ENCODE data around the gene CAMSAP2. TPM values are rescaled to one million over a fixed set of nuclear protein-coding genes. Genes with fewer than 3 reads are reported as not detected.

CAMSAP2 gene
- total RNA-seq, 6 experiments from 2014 or later: 30.2 to 35.6 (median 33.3) TPM

GRCh38 chr1:200909757-200910239, 171.1 kb downstream of the CAMSAP2 start:
- TF ChIP-seq, protein P1, sequence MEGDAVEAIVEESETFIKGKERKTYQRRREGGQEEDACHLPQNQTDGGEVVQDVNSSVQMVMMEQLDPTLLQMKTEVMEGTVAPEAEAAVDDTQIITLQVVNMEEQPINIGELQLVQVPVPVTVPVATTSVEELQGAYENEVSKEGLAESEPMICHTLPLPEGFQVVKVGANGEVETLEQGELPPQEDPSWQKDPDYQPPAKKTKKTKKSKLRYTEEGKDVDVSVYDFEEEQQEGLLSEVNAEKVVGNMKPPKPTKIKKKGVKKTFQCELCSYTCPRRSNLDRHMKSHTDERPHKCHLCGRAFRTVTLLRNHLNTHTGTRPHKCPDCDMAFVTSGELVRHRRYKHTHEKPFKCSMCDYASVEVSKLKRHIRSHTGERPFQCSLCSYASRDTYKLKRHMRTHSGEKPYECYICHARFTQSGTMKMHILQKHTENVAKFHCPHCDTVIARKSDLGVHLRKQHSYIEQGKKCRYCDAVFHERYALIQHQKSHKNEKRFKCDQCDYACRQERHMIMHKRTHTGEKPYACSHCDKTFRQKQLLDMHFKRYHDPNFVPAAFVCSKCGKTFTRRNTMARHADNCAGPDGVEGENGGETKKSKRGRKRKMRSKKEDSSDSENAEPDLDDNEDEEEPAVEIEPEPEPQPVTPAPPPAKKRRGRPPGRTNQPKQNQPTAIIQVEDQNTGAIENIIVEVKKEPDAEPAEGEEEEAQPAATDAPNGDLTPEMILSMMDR (IDR thresholded peaks at IDR 0.05): no peak
- Mint-ChIP-seq H3K9me3 (no peaks in the 10 kb centered on the region), H3K27ac (no peak overlapping the region), H3K4me3 (no peak overlapping the region), H3K4me1 (ENCODE audit: low read depth) (no peaks in the 10 kb centered on the region), H3K36me3 (ENCODE audit: low read depth) (no peaks in the 10 kb centered on the region), H3K27me3 (ENCODE audit: insufficient read depth) (peaks cover 15% of the 10 kb centered on the region)
- DNase-seq: no peak

Other genes with a start within 250 kb of the CAMSAP2 start
- gene KIF14, start 118.1 kb upstream of the CAMSAP2 start, total RNA-seq (2021; fragmentation: NEBNext Ultra II Directional; extraction: Animal tissue kit (Norgen Biotek cat#: 25700)): 10 to 100 TPM in 5 of 6 experiments, 1 to 10 TPM in 1; 5.3 to 12.5 (median 11.4) TPM
- gene DDX59, start 69.0 kb upstream of the CAMSAP2 start, total RNA-seq (2021; fragmentation: NEBNext Ultra II Directional; extraction: Animal tissue kit (Norgen Biotek cat#: 25700)): 10 to 100 TPM; 13.2 to 17.3 (median 14.6) TPM
- not detected for gene GPR25, start 134.1 kb downstream of the CAMSAP2 start, total RNA-seq (2021; fragmentation: NEBNext Ultra II Directional; extraction: Animal tissue kit (Norgen Biotek cat#: 25700))
- gene INAVA, start 156.0 kb downstream of the CAMSAP2 start, total RNA-seq (2021; fragmentation: NEBNext Ultra II Directional; extraction: Animal tissue kit (Norgen Biotek cat#: 25700)): not detected

All from HFFc6 (cell line).